CD4-positive, alpha-beta T cell treated with Interleukin-4 for 4 hours (primary cell): ENCODE data around the gene FAM174B.

Experiments
- DNase-seq: peaks from one replicate; pipeline ENCODE4 v3.0.0-alpha.2; 2020

FAM174B gene

GRCh38 chr15:92664178-92664900 is 8.8 kb upstream of the FAM174B start:
- no peak for DNase-seq

- no peak for DNase-seq
Observed at GRCh38 chr15:92663250-92663951, 7.8 kb upstream of the FAM174B start.

GRCh38 chr15:92662762-92663161 is 7.2 kb upstream of the FAM174B start:
- no peak for DNase-seq

GRCh38 chr15:92661956-92662355 is 6.4 kb upstream of the FAM174B start:
- DNase-seq, result no peak

- no peak for DNase-seq
Observed at GRCh38 chr15:92661069-92661468, 5.5 kb upstream of the FAM174B start.

- no peak for DNase-seq
Observed at GRCh38 chr15:92657486-92657885, 1.9 kb upstream of the FAM174B start.

GRCh38 chr15:92656089-92656488 is 514 bp upstream of the FAM174B start:
- DNase-seq, result no peak

GRCh38 chr15:92654662-92655061 is 913 bp downstream of the FAM174B start:
- no peak for DNase-seq

GRCh38 chr15:92653836-92654539 is 1.6 kb downstream of the FAM174B start:
- no peak for DNase-seq

- DNase-seq, result no peak
Observed at GRCh38 chr15:92653366-92653765, 2.2 kb downstream of the FAM174B start.

GRCh38 chr15:92652576-92652966 is 3.0 kb downstream of the FAM174B start:
- no peak for DNase-seq

- DNase-seq, result no peak
Observed at GRCh38 chr15:92651877-92652575, 3.5 kb downstream of the FAM174B start.

- DNase-seq, result no peak
Observed at GRCh38 chr15:92650966-92651365, 4.6 kb downstream of the FAM174B start.

GRCh38 chr15:92650256-92650655 is 5.3 kb downstream of the FAM174B start:
- no peak for DNase-seq

- no peak for DNase-seq
Observed at GRCh38 chr15:92648190-92648875, 7.2 kb downstream of the FAM174B start.

- no peak for DNase-seq
Observed at GRCh38 chr15:92647467-92648163, 8.0 kb downstream of the FAM174B start.

GRCh38 chr15:92646216-92646615 is 9.4 kb downstream of the FAM174B start:
- DNase-seq, result no peak

- DNase-seq, result no peak
Observed at GRCh38 chr15:92645731-92646130, 9.8 kb downstream of the FAM174B start.

GRCh38 chr15:92645051-92645631 is 10.4 kb downstream of the FAM174B start:
- DNase-seq, result no peak

- no peak for DNase-seq
Observed at GRCh38 chr15:92643849-92644815, 11.4 kb downstream of the FAM174B start.
